Keratinocyte (primary cell): ENCODE data around the gene RMP24.

Experiments used
- DNase-seq: peaks from one replicate; pipeline ENCODE4 v3.0.0-alpha.2; 2011; ENCODE audit warnings: low read depth, missing footprints, low spot score
- FAIRE-seq: peaks from 2 replicates; lab custom pipeline; 2011; peaks lifted over from hg19 to GRCh38; lab: Jason Lieb, UNC
- H2AFZ ChIP-seq: 2 replicates; pipeline ENCODE4 v1.6.0; 2012; ENCODE audit warnings: low read length, control low read depth, inconsistent platforms; ENCODE audit not compliant: control insufficient read depth
- H3K27ac ChIP-seq: 2 replicates; pipeline ENCODE4 v1.5.1; 2011; ENCODE audit warnings: low read length; ENCODE audit not compliant: control insufficient read depth, insufficient read depth
- H3K27me3 ChIP-seq: 3 replicates; pipeline ENCODE4 v1.6.0; 2011; ENCODE audit warnings: low read length; ENCODE audit not compliant: control insufficient read depth, insufficient read depth; ENCODE audit errors: extremely low read depth
- H3K36me3 ChIP-seq, 2 experiments: 2 replicates in 1 of 2; 3 replicates in 1 of 2; pipeline ENCODE4 v1.5.1; 2011; ENCODE audit warnings: low read length in 2 of 2, mild to moderate bottlenecking in 1 of 2; ENCODE audit not compliant: control insufficient read depth in 2 of 2, insufficient read depth in 2 of 2; ENCODE audit errors: extremely low read depth in 1 of 2
- H3K4me1 ChIP-seq: 3 replicates; pipeline ENCODE4 v1.5.1; 2011; ENCODE audit warnings: low read length; ENCODE audit not compliant: control insufficient read depth, insufficient read depth; ENCODE audit errors: extremely low read depth
- H3K4me2 ChIP-seq: 3 replicates; pipeline ENCODE4 v1.6.0; 2011; ENCODE audit warnings: low read depth, low read length; ENCODE audit not compliant: control insufficient read depth, insufficient read depth; ENCODE audit errors: extremely low read depth
- H3K4me3 ChIP-seq, 3 experiments: fragments of 200-600 bp in 1 of 3; sonication (generic) in 1 of 3; 2 replicates in 2 of 3; 3 replicates in 1 of 3; pipeline ENCODE4 v1.5.1; 2011 to 2016; ENCODE audit warnings: low read length in 3 of 3, mild to moderate bottlenecking in 3 of 3, control low read depth in 2 of 3, inconsistent platforms in 1 of 3, low read depth in 1 of 3, mixed read lengths in 1 of 3, mixed run types in 1 of 3, moderate library complexity in 1 of 3; ENCODE audit not compliant: control insufficient read depth in 2 of 3, insufficient read depth in 2 of 3; ENCODE audit errors: extremely low read depth in 1 of 3
- H3K79me2 ChIP-seq: 2 replicates; pipeline ENCODE4 v1.6.0; 2012; ENCODE audit warnings: low read length; ENCODE audit not compliant: control insufficient read depth, insufficient read depth
- H3K9ac ChIP-seq: 3 replicates; pipeline ENCODE4 v1.6.0; 2011; ENCODE audit warnings: low read length; ENCODE audit not compliant: control insufficient read depth, insufficient read depth; ENCODE audit errors: extremely low read depth
- H3K9me1 ChIP-seq: 3 replicates; pipeline ENCODE4 v1.6.0; 2011; ENCODE audit warnings: low read length; ENCODE audit not compliant: control insufficient read depth, insufficient read depth; ENCODE audit errors: extremely low read depth
- H3K9me3 ChIP-seq: 2 replicates; pipeline ENCODE4 v1.5.1; 2012; ENCODE audit warnings: low read depth, low read length; ENCODE audit not compliant: control insufficient read depth
- H4K20me1 ChIP-seq: 3 replicates; pipeline ENCODE4 v1.6.0; 2011; ENCODE audit warnings: low read length; ENCODE audit not compliant: control insufficient read depth, insufficient read depth; ENCODE audit errors: extremely low read depth
- CTCF ChIP-seq, 3 experiments: IDR thresholded peaks in 1 of 3; conservative IDR thresholded peaks in 1 of 3; optimal IDR thresholded peaks in 1 of 3; 2 replicates in 2 of 3; 3 replicates in 1 of 3; pipeline versions ENCODE3 to v1.5.1; 2011; ENCODE audit warnings: low read length in 3 of 3, mild to moderate bottlenecking in 3 of 3, moderate library complexity in 2 of 3, control low read depth in 1 of 3, inconsistent platforms in 1 of 3; ENCODE audit not compliant: insufficient read depth in 2 of 3; ENCODE audit errors: extremely low read depth in 1 of 3
- EZH2 ChIP-seq: IDR thresholded peaks from one replicate; pipeline ENCODE4 v1.6.1; 2012; ENCODE audit warnings: inconsistent platforms, mild to moderate bottlenecking, low read length, moderate library complexity
- dilution Hi-C: fragments of 300-500 bp; cut with MboI; formaldehyde crosslinking; loops from one replicate; pipeline ENCODE4 v1.7.0; 2020; ENCODE audit warnings: low sequenced_read_pairs; ENCODE audit not compliant: extremely low pct_ligation_motif_present

The RMP24 gene

GRCh38 chr18:36017232-36017631 lies 44.8 kb downstream of the RMP24 start:
- H2AFZ ChIP-seq = no peak overlapping the region
- no peak overlapping the region for H3K4me2 ChIP-seq
- no peaks in the 10 kb centered on the region for H3K36me3 ChIP-seq
- dilution Hi-C loops = no loop called here
- H3K27ac ChIP-seq = no peak overlapping the region
- no peak for FAIRE-seq
- H3K79me2 ChIP-seq = no peaks in the 10 kb centered on the region
- H3K27me3 ChIP-seq = no peaks in the 10 kb centered on the region
- TF ChIP-seq EZH2 (no peak), CTCF (optimal IDR thresholded peaks at IDR 0.05 in 1 of 3, IDR thresholded peaks at IDR 0.05 in 1 of 3, conservative IDR thresholded peaks at IDR 0.05 in 1 of 3; ENCODE audit: extremely low read depth in 1 of 3, insufficient read depth in 2 of 3, low read length in 3 of 3) (no peak)
- no peaks in the 10 kb centered on the region for H3K9me1 ChIP-seq
- no peaks in the 10 kb centered on the region for H3K4me1 ChIP-seq
- DNase-seq = no peak
- no peaks in the 10 kb centered on the region for H4K20me1 ChIP-seq
- no peak overlapping the region for H3K9ac ChIP-seq
- H3K4me3 ChIP-seq = no peak overlapping the region
- H3K9me3 ChIP-seq = no peaks in the 10 kb centered on the region

- Histone ChIP-seq H3K4me1 (peaks cover 3% of the 10 kb centered on the region), H2AFZ (no peak overlapping the region), H3K4me2 (no peak overlapping the region), H3K27me3 (no peaks in the 10 kb centered on the region), H3K27ac (no peak overlapping the region), H3K79me2 (no peaks in the 10 kb centered on the region), H3K4me3 (no peak overlapping the region), H3K9ac (no peak overlapping the region), H4K20me1 (no peaks in the 10 kb centered on the region), H3K9me1 (no peaks in the 10 kb centered on the region), H3K9me3 (no peaks in the 10 kb centered on the region), H3K36me3 (no peaks in the 10 kb centered on the region)
- DNase-seq (no peak), FAIRE-seq (no peak)
- TF ChIP-seq EZH2 (no peak), CTCF (optimal IDR thresholded peaks at IDR 0.05 in 1 of 3, IDR thresholded peaks at IDR 0.05 in 1 of 3, conservative IDR thresholded peaks at IDR 0.05 in 1 of 3; ENCODE audit: extremely low read depth in 1 of 3, insufficient read depth in 2 of 3, low read length in 3 of 3) (no peak)
- dilution Hi-C loops = no loop called here
Measured at GRCh38 chr18:36020174-36020711, 47.8 kb downstream of the RMP24 start.
